Fibroblast of pulmonary artery (primary cell): ENCODE measurements around the gene GALNT13.

Source experiments
- DNase-seq: peaks from one replicate; pipeline ENCODE4 v3.0.0-alpha.2; 2010; ENCODE audit warnings: low read depth
- H3K4me3 ChIP-seq: replicated peaks from 2 replicates; pipeline ENCODE4 v1.5.1; 2011; ENCODE audit warnings: low read depth, mild to moderate bottlenecking, control low read depth, low read length, moderate library complexity
- CTCF ChIP-seq: IDR thresholded peaks from 2 replicates; pipeline ENCODE4 v1.5.1; 2011; ENCODE audit warnings: mild to moderate bottlenecking, control low read depth, low read length, inconsistent platforms; ENCODE audit errors: missing control alignments

GALNT13 gene

GRCh38 chr2:153971250-153971649 lies 99.5 kb downstream of the GALNT13 start:
- no peak for DNase-seq
- TF ChIP-seq CTCF, result no peak
- no peak overlapping the region for H3K4me3 ChIP-seq

- DNase-seq, result no peak
- no peak for TF ChIP-seq CTCF
- H3K4me3 ChIP-seq, result no peak overlapping the region
Observed at GRCh38 chr2:153971855-153972254, 100.1 kb downstream of the GALNT13 start.

GRCh38 chr2:153972412-153972811 lies 100.7 kb downstream of the GALNT13 start:
- no peak for DNase-seq
- no peak overlapping the region for H3K4me3 ChIP-seq
- no peak for TF ChIP-seq CTCF

GRCh38 chr2:153986488-153987229 lies 114.9 kb downstream of the GALNT13 start:
- peak; percentile 1 for DNase-seq
- H3K4me3 ChIP-seq, result no peak overlapping the region
- TF ChIP-seq CTCF, result no peak

GRCh38 chr2:153990771-153991170 lies 119.0 kb downstream of the GALNT13 start:
- no peak for DNase-seq
- no peak for TF ChIP-seq CTCF
- H3K4me3 ChIP-seq, result no peak overlapping the region

- H3K4me3 ChIP-seq, result no peak overlapping the region
- no peak for TF ChIP-seq CTCF
- no peak for DNase-seq
Observed at GRCh38 chr2:154013514-154013913, 141.8 kb downstream of the GALNT13 start.

- TF ChIP-seq CTCF, result no peak
- DNase-seq, result no peak
Observed at GRCh38 chr2:154015233-154015632, 143.5 kb downstream of the GALNT13 start.

More at GRCh38 chr2:154015233-154015632, 143.5 kb downstream of the GALNT13 start:
- H3K4me3 ChIP-seq, result no peak overlapping the region
